Activated naive CD4-positive, alpha-beta T cell treated with anti-CD3 and anti-CD28 coated beads, Interleukin-2, amount 50 U/mL, for 16 hours (primary cell): ENCODE results near the gene RNASE12.
"Not testable (repeated sequence)": the region's sequence is repeated elsewhere in the genome, so short reads cannot be mapped to it uniquely, and the experiment has no call there.

Experiments
- DNase-seq: peaks from one replicate; pipeline ENCODE4 v3.0.0-alpha.2; 2020

Gene RNASE12

GRCh38 chr14:20578784-20579502 lies 12.2 kb downstream of the RNASE12 start:
- DNase-seq: no peak

GRCh38 chr14:20578325-20578724 lies 12.9 kb downstream of the RNASE12 start:
- DNase-seq: no peak

- DNase-seq: not testable (repeated sequence)
Measured at GRCh38 chr14:20572382-20572990, 18.7 kb downstream of the RNASE12 start.

GRCh38 chr14:20570720-20571119 lies 20.5 kb downstream of the RNASE12 start:
- DNase-seq: not testable (repeated sequence)

GRCh38 chr14:20569865-20570264 lies 21.3 kb downstream of the RNASE12 start:
- not testable (repeated sequence) for DNase-seq

GRCh38 chr14:20569066-20569465 lies 22.1 kb downstream of the RNASE12 start:
- no peak for DNase-seq

- DNase-seq: no peak
Measured at GRCh38 chr14:20568393-20568792, 22.8 kb downstream of the RNASE12 start.

GRCh38 chr14:20567199-20567598 lies 24.0 kb downstream of the RNASE12 start:
- DNase-seq: not testable (repeated sequence)

GRCh38 chr14:20564501-20564997 lies 26.6 kb downstream of the RNASE12 start:
- no peak for DNase-seq

GRCh38 chr14:20563971-20564370 lies 27.2 kb downstream of the RNASE12 start:
- no peak for DNase-seq

- DNase-seq: no peak
Measured at GRCh38 chr14:20560961-20561360, 30.2 kb downstream of the RNASE12 start, which contains the start of gene RNASE9. RNASE9 (minus strand) TSS chr14:20561047.

- DNase-seq: no peak
Measured at GRCh38 chr14:20559461-20559904, 31.7 kb downstream of the RNASE12 start.

GRCh38 chr14:20557212-20557542 lies 34.0 kb downstream of the RNASE12 start:
- no peak for DNase-seq

- no peak for DNase-seq
Measured at GRCh38 chr14:20556500-20557211, 34.5 kb downstream of the RNASE12 start.

- no peak for DNase-seq
Measured at GRCh38 chr14:20555845-20556244, 35.3 kb downstream of the RNASE12 start.

GRCh38 chr14:20553024-20553423 lies 38.2 kb downstream of the RNASE12 start:
- DNase-seq: no peak

GRCh38 chr14:20551606-20552005 lies 39.6 kb downstream of the RNASE12 start:
- DNase-seq: no peak

- DNase-seq: no peak
Measured at GRCh38 chr14:20550926-20551325, 40.2 kb downstream of the RNASE12 start.

- no peak for DNase-seq
Measured at GRCh38 chr14:20548414-20549158, 42.6 kb downstream of the RNASE12 start.

- no peak for DNase-seq
Measured at GRCh38 chr14:20546877-20547276, 44.3 kb downstream of the RNASE12 start.
